ENCODE data around the gene FAM227B.

DNA sequence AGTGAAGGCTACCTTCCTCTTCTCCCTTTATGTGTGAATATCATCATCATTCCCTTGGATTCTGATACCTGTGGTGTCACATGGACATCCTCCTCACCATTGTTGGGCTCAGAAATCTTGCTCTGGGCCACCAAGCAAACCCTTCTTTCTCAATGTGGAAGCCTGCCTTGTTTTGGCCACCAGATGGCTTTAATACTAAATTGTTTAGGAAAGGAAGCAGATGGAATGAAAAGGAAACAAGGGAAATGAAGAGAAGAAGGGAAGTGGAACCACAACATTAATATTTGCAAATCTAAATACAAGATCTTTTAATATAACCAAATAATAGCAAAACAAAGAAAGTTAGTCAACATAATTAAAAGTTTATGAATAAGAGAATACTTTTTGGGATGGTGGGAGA lies 14.0 kb downstream of the FAM227B start:
- TF ChIP-seq CTCF (conservative IDR thresholded peaks at IDR 0.05; ENCODE audit: low read length) (no peak), EZH2phosphoT487 (IDR thresholded peaks at IDR 0.05; ENCODE audit: borderline replicate concordance) (no peak)

Measured in Loucy (cell line).